HG02571 (cell line): ENCODE measurements around the gene GJE1.
A peak's percentile ranks its signal among the peaks of the same experiment; 100 is the strongest.
"Not testable (repeated sequence)": the region's sequence is repeated elsewhere in the genome, so short reads cannot be mapped to it uniquely, and the experiment has no call there.

Source experiments
- ATAC-seq: cut with Tn5 transposase; IDR thresholded peaks from one replicate; pipeline ENCODE4 v1.9.1; 2021; ENCODE audit warnings: mild to moderate bottlenecking, moderate library complexity; ENCODE audit not compliant: unreplicated experiment

The GJE1 gene

GRCh38 chr6:142132625-142133024 lies at the start of gene GJE1:
Gene GJE1 (plus strand): TSS chr6:142132925. CDS start chr6:142133159, 234 bp downstream.
- ATAC-seq, result no peak

GRCh38 chr6:142087950-142088857 lies 44.5 kb upstream of the GJE1 start:
- no peak for ATAC-seq

GRCh38 chr6:142088858-142089216 lies 43.9 kb upstream of the GJE1 start:
- ATAC-seq, result no peak

- not testable (repeated sequence) for ATAC-seq
Measured at GRCh38 chr6:142104820-142105219, 27.9 kb upstream of the GJE1 start.

GRCh38 chr6:142110820-142111219 lies 21.9 kb upstream of the GJE1 start:
- not testable (repeated sequence) for ATAC-seq

- ATAC-seq, result no peak
Measured at GRCh38 chr6:142112451-142113061, 20.2 kb upstream of the GJE1 start.

- ATAC-seq, result no peak
Measured at GRCh38 chr6:142117366-142117765, 15.4 kb upstream of the GJE1 start.

GRCh38 chr6:142118328-142118727 lies 14.4 kb upstream of the GJE1 start:
- ATAC-seq, result no peak

GRCh38 chr6:142118925-142119324 lies 13.8 kb upstream of the GJE1 start:
- ATAC-seq, result no peak

- ATAC-seq, result no peak
Measured at GRCh38 chr6:142121342-142121741, 11.4 kb upstream of the GJE1 start.

GRCh38 chr6:142130814-142131213 lies 1.9 kb upstream of the GJE1 start:
- no peak for ATAC-seq

- ATAC-seq, result no peak
Measured at GRCh38 chr6:142138876-142139275, 6.2 kb downstream of the GJE1 start.

GRCh38 chr6:142141531-142141930 lies 8.8 kb downstream of the GJE1 start:
- not testable (repeated sequence) for ATAC-seq

GRCh38 chr6:142146828-142147662 lies 14.3 kb downstream of the GJE1 start, which contains the start of the genes NMBR and VTA1:
Gene NMBR (minus strand): TSS chr6:142147122. CDS start chr6:142088658, 58,464 bp downstream.
Gene VTA1 (plus strand): TSS chr6:142147263. CDS start chr6:142147288, 25 bp downstream.
- ATAC-seq, result peak; percentile 100

GRCh38 chr6:142152746-142153145 lies 20.0 kb downstream of the GJE1 start:
- no peak for ATAC-seq

GRCh38 chr6:142153196-142153595 lies 20.5 kb downstream of the GJE1 start:
- ATAC-seq, result no peak

GRCh38 chr6:142154336-142154735 lies 21.6 kb downstream of the GJE1 start:
- ATAC-seq, result no peak

- ATAC-seq, result no peak
Measured at GRCh38 chr6:142155091-142155490, 22.4 kb downstream of the GJE1 start.

- ATAC-seq, result no peak
Measured at GRCh38 chr6:142155895-142156757, 23.4 kb downstream of the GJE1 start.

GRCh38 chr6:142156758-142157068 lies 24.0 kb downstream of the GJE1 start:
- not testable (repeated sequence) for ATAC-seq
